Glutamatergic neuron (in vitro differentiated cells): ENCODE data around the gene RAPH1. TPM values are rescaled to one million over a fixed set of nuclear protein-coding genes. Genes with fewer than 3 reads are reported as not detected.

Experiments
- DNase-seq: peaks from one replicate; pipeline ENCODE4 v3.0.0; 2022
- H3K27ac Mint-ChIP-seq: one replicate; pipeline ENCODE4 v1.8.0; 2020; ENCODE audit warnings: mild to moderate bottlenecking, mixed read lengths, inconsistent platforms; ENCODE audit not compliant: unreplicated experiment
- H3K27me3 Mint-ChIP-seq: one replicate; pipeline ENCODE4 v1.8.0; 2020; ENCODE audit warnings: mild to moderate bottlenecking, moderate library complexity, mixed read lengths, inconsistent platforms; ENCODE audit not compliant: unreplicated experiment
- H3K36me3 Mint-ChIP-seq: one replicate; pipeline ENCODE4 v1.8.0; 2020; ENCODE audit warnings: mild to moderate bottlenecking, mixed read lengths, inconsistent platforms; ENCODE audit not compliant: unreplicated experiment
- H3K4me1 Mint-ChIP-seq: one replicate; pipeline ENCODE4 v1.8.0; 2020; ENCODE audit warnings: mild to moderate bottlenecking, low read depth, mixed read lengths, inconsistent platforms; ENCODE audit not compliant: unreplicated experiment
- H3K4me3 Mint-ChIP-seq: one replicate; pipeline ENCODE4 v1.8.0; 2020; ENCODE audit warnings: mild to moderate bottlenecking, mixed read lengths, inconsistent platforms; ENCODE audit not compliant: unreplicated experiment
- H3K9me3 Mint-ChIP-seq: one replicate; pipeline ENCODE4 v1.8.0; 2020; ENCODE audit warnings: mild to moderate bottlenecking, moderate library complexity, mixed read lengths, inconsistent platforms; ENCODE audit not compliant: unreplicated experiment
- total RNA-seq: library from RNA; stranded (reverse); fragmentation: NEBNext Ultra II Directional; extraction: Animal tissue kit (Norgen Biotek cat#: 25700); gene quantifications from one replicate; pipeline ENCODE4 v1.2.1, GENCODE V29; 2021; ENCODE audit not compliant: unreplicated experiment
- TF ChIP-seq, protein P1 (sequence below): fragments of 200-600 bp; sonication (generic); IDR thresholded peaks from one replicate; pipeline ENCODE4 v1.5.0; 2021; ENCODE audit not compliant: partially characterized antibody, unreplicated experiment

The RAPH1 gene
- total RNA-seq, 1 donor from 2014 or later = 56.9 TPM

DNA sequence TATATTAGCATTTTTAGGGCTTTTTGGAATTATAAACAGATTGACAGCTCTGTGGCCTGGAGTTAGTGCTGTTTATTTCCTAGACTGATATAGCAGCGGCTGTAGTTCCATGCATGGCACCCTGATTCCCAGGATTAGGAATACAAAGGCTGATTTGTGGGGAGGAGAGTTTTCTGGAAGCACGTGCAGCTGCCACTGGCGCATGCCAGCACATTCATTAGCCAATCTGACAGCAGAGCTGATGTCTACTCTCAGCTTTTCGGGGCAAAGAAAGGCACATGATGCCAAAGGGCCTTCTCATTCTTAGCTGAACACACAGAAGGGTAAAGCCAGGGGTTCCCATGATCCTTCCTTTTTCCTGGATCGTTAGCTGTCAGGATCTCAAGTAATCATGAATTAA, 45.7 kb upstream of the RAPH1 start:
- no peak for DNase-seq
- no peak overlapping the region for H3K27ac Mint-ChIP-seq
- H3K4me3 Mint-ChIP-seq = no peak overlapping the region
- H3K36me3 Mint-ChIP-seq = no peaks in the 10 kb centered on the region
- peaks cover 2% of the 10 kb centered on the region for H3K9me3 Mint-ChIP-seq
- H3K4me1 Mint-ChIP-seq = peaks cover 9% of the 10 kb centered on the region
- TF ChIP-seq, protein P1, sequence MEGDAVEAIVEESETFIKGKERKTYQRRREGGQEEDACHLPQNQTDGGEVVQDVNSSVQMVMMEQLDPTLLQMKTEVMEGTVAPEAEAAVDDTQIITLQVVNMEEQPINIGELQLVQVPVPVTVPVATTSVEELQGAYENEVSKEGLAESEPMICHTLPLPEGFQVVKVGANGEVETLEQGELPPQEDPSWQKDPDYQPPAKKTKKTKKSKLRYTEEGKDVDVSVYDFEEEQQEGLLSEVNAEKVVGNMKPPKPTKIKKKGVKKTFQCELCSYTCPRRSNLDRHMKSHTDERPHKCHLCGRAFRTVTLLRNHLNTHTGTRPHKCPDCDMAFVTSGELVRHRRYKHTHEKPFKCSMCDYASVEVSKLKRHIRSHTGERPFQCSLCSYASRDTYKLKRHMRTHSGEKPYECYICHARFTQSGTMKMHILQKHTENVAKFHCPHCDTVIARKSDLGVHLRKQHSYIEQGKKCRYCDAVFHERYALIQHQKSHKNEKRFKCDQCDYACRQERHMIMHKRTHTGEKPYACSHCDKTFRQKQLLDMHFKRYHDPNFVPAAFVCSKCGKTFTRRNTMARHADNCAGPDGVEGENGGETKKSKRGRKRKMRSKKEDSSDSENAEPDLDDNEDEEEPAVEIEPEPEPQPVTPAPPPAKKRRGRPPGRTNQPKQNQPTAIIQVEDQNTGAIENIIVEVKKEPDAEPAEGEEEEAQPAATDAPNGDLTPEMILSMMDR = no peak
- H3K27me3 Mint-ChIP-seq = no peaks in the 10 kb centered on the region

DNA sequence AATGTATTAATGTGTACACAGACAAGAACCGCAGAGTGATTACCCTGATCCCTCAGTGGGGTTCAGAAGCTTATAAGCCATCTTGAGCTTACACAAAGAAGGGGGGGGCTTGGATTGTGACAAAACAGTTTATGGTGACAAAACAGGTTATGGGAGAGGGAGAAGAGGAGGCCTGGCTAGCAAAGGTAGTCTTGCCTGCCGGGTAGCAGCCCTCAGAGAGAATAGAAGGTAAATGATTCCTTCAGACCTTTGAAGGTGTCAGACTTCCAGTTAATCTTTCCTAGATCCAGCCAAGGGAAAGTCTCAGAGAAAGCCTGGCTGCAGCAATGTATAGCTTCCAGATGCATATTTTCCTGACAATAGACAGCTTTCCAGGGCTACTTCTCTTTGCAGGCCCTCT, 44.6 kb upstream of the RAPH1 start:
- Mint-ChIP-seq H3K27ac (no peak overlapping the region), H3K27me3 (no peaks in the 10 kb centered on the region), H3K4me1 (peaks cover 2% of the 10 kb centered on the region), H3K9me3 (peaks cover 4% of the 10 kb centered on the region), H3K4me3 (no peak overlapping the region), H3K36me3 (no peaks in the 10 kb centered on the region)
- DNase-seq = no peak
- TF ChIP-seq, protein P1 = no peak

DNA sequence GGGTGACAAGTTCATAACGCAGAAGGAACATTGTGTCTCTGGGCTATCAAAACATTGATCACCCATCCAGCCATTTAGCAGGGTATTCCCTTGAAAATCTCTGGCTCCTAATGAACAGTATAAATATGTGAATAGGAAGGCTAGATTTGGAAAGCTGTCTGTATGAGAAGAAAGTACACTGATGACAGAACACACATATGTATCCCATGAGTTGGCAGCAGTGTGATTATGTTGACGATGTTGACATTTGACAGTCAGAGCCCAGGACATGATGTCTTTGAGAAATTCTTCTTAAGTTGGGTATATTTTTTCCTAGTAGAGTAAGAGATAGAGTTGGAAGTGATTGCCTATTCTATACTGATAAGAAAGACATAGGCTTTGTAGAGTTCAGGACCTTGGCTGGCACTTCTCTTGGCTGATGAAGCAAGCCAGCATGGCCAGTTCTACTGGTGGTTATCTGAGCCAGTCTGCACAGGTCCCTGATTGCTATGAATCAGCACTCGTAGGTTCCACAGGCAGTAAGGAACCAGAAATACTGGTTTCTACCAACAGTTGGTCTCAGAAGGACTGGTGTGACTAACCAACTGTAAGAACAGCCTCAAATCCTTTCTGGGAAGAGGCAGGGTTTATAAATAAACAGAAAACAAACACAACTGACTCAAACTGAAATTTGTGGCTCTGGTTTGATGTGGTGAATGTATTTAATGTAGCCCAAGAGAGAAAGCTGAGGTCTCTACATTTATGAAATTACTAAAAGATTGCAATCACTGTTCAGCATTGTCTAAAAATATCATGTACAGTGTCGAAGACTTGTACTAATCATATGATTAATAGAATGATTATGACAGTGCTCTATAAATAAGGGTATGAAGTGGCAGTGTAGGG, 43.9 kb upstream of the RAPH1 start:
- Mint-ChIP-seq H3K4me3 (no peak overlapping the region), H3K9me3 (peaks cover 4% of the 10 kb centered on the region), H3K27ac (no peak overlapping the region), H3K36me3 (no peaks in the 10 kb centered on the region), H3K4me1 (peaks cover under 1% of the 10 kb centered on the region), H3K27me3 (no peaks in the 10 kb centered on the region)
- no peak for DNase-seq
- TF ChIP-seq, protein P1 = no peak

DNA sequence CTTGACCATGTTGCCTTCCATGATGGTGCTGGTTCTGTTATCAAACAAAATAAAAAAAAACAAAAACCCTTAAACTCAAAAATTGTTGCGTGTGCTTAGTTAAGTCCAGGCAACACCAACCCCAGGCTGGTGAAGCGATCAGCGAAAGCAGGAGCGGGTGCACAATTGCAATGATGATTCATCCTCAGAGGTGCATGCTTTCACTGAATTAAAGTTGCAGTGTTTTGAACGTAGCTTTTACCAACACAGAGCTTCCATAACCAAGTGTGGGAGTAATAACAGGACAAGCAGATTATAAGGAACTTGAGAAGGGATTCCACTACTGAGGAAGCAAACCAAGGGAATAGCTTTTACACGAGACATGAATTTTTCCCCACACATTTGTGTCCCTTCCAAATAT, 39.7 kb upstream of the RAPH1 start:
- Mint-ChIP-seq H3K36me3 (no peaks in the 10 kb centered on the region), H3K27ac (no peak overlapping the region), H3K4me1 (no peaks in the 10 kb centered on the region), H3K27me3 (no peaks in the 10 kb centered on the region), H3K9me3 (peaks cover 4% of the 10 kb centered on the region), H3K4me3 (no peak overlapping the region)
- TF ChIP-seq, protein P1 = no peak
- DNase-seq = no peak

DNA sequence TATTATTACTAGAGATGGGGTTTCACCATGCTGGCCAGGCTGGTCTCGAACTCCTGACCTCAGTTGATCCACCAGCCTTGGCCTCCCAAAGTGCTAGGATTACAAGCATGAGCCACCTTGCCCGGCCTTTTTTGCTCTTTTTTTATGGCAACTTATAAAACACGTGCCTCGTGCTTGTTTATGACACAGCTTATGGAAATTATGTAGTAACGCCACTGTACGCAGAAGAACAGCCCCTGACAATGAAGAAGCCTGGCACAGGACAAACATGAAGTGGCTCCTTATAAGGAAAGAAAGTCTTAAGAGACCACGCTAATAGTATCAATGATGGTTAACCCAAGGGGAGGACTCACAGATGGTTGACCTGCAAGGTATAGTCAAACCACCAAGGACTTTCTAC, 37.2 kb upstream of the RAPH1 start:
- H3K27ac Mint-ChIP-seq = no peak overlapping the region
- H3K27me3 Mint-ChIP-seq = no peaks in the 10 kb centered on the region
- H3K36me3 Mint-ChIP-seq = no peaks in the 10 kb centered on the region
- H3K9me3 Mint-ChIP-seq = peaks cover 2% of the 10 kb centered on the region
- TF ChIP-seq, protein P1 = no peak
- H3K4me3 Mint-ChIP-seq = no peak overlapping the region
- DNase-seq = no peak
- no peaks in the 10 kb centered on the region for H3K4me1 Mint-ChIP-seq
